HepG2 (cell line): Measurements from ENCODE around the gene GP1BA.

Experiments used
- AKAP8 ChIP-seq: sonication (generic); formaldehyde crosslinking; IDR thresholded peaks from 2 replicates; pipeline ENCODE4 v1.5.1; 2020; ENCODE audit warnings: mild to moderate bottlenecking, missing genetic modification reagents
- DPF2 ChIP-seq: sonication (generic); formaldehyde crosslinking; IDR thresholded peaks from 2 replicates; pipeline ENCODE4 v1.4.0; 2020; ENCODE audit warnings: mild to moderate bottlenecking, low read depth, missing genetic modification reagents, borderline replicate concordance
- JUND ChIP-seq: sonication (generic); formaldehyde crosslinking; IDR thresholded peaks from 2 replicates; pipeline ENCODE4 v1.8.0; 2022; ENCODE audit warnings: mild to moderate bottlenecking, missing genetic modification reagents
- POLR2A ChIP-seq, 2 experiments: IDR thresholded peaks; 2 replicates each; pipeline ENCODE4 v1.6.1; 2011; ENCODE audit warnings: low read depth in 2 of 2, low read length in 2 of 2, mild to moderate bottlenecking in 1 of 2, moderate library complexity in 1 of 2; ENCODE audit not compliant: insufficient read depth in 1 of 2
- POLR2AphosphoS5 ChIP-seq: IDR thresholded peaks from 2 replicates; pipeline ENCODE4 v1.6.1; 2012; ENCODE audit warnings: low read depth, low read length
- RBM39 ChIP-seq: fragments of 200-400 bp; formaldehyde crosslinking; IDR thresholded peaks from one replicate; pipeline ENCODE4 v1.6.1; 2018; ENCODE audit warnings: antibody characterized with exemption, mild to moderate bottlenecking, low read depth, low read length; ENCODE audit not compliant: poor library complexity, severe bottlenecking
- SALL2 ChIP-seq: sonication (generic); formaldehyde crosslinking; IDR thresholded peaks from 2 replicates; pipeline ENCODE4 v1.8.1; 2023; ENCODE audit warnings: mild to moderate bottlenecking, missing genetic modification reagents, inconsistent platforms
- SATB2 ChIP-seq: sonication (generic); formaldehyde crosslinking; IDR thresholded peaks from 2 replicates; pipeline ENCODE4 v1.5.0; 2020; ENCODE audit warnings: missing genetic modification reagents
- STAT5B ChIP-seq: sonication (generic); formaldehyde crosslinking; IDR thresholded peaks from 2 replicates; pipeline ENCODE4 v1.4.0; 2020; ENCODE audit warnings: missing genetic modification reagents
- ZNF17 ChIP-seq: sonication (generic); formaldehyde crosslinking; IDR thresholded peaks from 2 replicates; pipeline ENCODE4 v1.5.0; 2020; ENCODE audit warnings: mild to moderate bottlenecking, missing genetic modification reagents
- TF ChIP-seq, protein P1 (sequence below), 2 experiments: sonication (generic) in 1 of 2; formaldehyde crosslinking in 1 of 2; IDR thresholded peaks; 2 replicates each; pipeline versions ENCODE4 v1.5.1 to v1.6.1; 2011 to 2020; ENCODE audit warnings: borderline replicate concordance in 1 of 2, low read depth in 1 of 2, low read length in 1 of 2, mild to moderate bottlenecking in 1 of 2, missing genetic modification reagents in 1 of 2, moderate library complexity in 1 of 2
- TF ChIP-seq, protein P2 (sequence below): sonication (generic); formaldehyde crosslinking; IDR thresholded peaks from 2 replicates; pipeline ENCODE4 v1.4.0; 2020; ENCODE audit warnings: missing genetic modification reagents, borderline replicate concordance
- TF ChIP-seq, protein P3 (sequence below): sonication (generic); formaldehyde crosslinking; IDR thresholded peaks from 2 replicates; pipeline ENCODE4 v1.5.0; 2020; ENCODE audit warnings: mild to moderate bottlenecking, missing genetic modification reagents, moderate library complexity

DNA sequence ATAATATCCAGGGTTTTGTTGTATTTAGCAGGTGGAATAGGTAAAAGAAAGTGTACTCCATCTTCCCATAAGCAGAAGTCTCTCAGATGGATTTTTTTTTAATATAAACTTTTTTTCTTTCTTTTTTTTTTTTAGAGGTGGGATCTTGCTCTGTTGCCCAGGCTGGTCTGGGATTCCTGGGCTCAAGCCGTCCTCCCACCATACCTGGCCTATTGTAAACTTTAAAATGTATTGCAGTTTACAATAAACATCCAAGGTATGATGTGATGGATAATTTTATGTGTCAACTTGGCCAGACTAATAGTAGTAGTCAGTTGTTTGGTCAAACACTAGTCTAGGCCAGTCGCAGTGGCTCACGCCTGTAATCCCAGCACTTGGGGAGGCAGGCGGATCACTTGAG lies 10.8 kb upstream of the GP1BA start:
- TF ChIP-seq, protein P1, sequence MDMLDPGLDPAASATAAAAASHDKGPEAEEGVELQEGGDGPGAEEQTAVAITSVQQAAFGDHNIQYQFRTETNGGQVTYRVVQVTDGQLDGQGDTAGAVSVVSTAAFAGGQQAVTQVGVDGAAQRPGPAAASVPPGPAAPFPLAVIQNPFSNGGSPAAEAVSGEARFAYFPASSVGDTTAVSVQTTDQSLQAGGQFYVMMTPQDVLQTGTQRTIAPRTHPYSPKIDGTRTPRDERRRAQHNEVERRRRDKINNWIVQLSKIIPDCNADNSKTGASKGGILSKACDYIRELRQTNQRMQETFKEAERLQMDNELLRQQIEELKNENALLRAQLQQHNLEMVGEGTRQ (IDR thresholded peaks at IDR 0.05; ENCODE audit: low read depth, low read length), result no peak
- TF ChIP-seq, protein P1 (CRISPR knock-in tag; IDR thresholded peaks at IDR 0.05; ENCODE audit: borderline replicate concordance), result no peak
- no peak for TF ChIP-seq RBM39
- TF ChIP-seq ZNF17, result no peak
- no peak for TF ChIP-seq SALL2 (CRISPR knock-in tag)
- TF ChIP-seq, protein P2, sequence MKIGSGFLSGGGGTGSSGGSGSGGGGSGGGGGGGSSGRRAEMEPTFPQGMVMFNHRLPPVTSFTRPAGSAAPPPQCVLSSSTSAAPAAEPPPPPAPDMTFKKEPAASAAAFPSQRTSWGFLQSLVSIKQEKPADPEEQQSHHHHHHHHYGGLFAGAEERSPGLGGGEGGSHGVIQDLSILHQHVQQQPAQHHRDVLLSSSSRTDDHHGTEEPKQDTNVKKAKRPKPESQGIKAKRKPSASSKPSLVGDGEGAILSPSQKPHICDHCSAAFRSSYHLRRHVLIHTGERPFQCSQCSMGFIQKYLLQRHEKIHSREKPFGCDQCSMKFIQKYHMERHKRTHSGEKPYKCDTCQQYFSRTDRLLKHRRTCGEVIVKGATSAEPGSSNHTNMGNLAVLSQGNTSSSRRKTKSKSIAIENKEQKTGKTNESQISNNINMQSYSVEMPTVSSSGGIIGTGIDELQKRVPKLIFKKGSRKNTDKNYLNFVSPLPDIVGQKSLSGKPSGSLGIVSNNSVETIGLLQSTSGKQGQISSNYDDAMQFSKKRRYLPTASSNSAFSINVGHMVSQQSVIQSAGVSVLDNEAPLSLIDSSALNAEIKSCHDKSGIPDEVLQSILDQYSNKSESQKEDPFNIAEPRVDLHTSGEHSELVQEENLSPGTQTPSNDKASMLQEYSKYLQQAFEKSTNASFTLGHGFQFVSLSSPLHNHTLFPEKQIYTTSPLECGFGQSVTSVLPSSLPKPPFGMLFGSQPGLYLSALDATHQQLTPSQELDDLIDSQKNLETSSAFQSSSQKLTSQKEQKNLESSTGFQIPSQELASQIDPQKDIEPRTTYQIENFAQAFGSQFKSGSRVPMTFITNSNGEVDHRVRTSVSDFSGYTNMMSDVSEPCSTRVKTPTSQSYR (CRISPR knock-in tag), result no peak
- no peak for TF ChIP-seq DPF2 (CRISPR knock-in tag)
- no peak for TF ChIP-seq AKAP8 (CRISPR knock-in tag)
- TF ChIP-seq JUND, result no peak
- TF ChIP-seq, protein P3, sequence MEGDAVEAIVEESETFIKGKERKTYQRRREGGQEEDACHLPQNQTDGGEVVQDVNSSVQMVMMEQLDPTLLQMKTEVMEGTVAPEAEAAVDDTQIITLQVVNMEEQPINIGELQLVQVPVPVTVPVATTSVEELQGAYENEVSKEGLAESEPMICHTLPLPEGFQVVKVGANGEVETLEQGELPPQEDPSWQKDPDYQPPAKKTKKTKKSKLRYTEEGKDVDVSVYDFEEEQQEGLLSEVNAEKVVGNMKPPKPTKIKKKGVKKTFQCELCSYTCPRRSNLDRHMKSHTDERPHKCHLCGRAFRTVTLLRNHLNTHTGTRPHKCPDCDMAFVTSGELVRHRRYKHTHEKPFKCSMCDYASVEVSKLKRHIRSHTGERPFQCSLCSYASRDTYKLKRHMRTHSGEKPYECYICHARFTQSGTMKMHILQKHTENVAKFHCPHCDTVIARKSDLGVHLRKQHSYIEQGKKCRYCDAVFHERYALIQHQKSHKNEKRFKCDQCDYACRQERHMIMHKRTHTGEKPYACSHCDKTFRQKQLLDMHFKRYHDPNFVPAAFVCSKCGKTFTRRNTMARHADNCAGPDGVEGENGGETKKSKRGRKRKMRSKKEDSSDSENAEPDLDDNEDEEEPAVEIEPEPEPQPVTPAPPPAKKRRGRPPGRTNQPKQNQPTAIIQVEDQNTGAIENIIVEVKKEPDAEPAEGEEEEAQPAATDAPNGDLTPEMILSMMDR, result no peak
- no peak for TF ChIP-seq POLR2A (IDR thresholded peaks at IDR 0.05; ENCODE audit: insufficient read depth in 1 of 2, low read depth in 2 of 2, low read length in 2 of 2)
- TF ChIP-seq POLR2AphosphoS5, result no peak
- no peak for TF ChIP-seq STAT5B
- no peak for TF ChIP-seq SATB2 (CRISPR knock-in tag)
